ENCODE results near the gene NWD2.

The NWD2 gene

DNA sequence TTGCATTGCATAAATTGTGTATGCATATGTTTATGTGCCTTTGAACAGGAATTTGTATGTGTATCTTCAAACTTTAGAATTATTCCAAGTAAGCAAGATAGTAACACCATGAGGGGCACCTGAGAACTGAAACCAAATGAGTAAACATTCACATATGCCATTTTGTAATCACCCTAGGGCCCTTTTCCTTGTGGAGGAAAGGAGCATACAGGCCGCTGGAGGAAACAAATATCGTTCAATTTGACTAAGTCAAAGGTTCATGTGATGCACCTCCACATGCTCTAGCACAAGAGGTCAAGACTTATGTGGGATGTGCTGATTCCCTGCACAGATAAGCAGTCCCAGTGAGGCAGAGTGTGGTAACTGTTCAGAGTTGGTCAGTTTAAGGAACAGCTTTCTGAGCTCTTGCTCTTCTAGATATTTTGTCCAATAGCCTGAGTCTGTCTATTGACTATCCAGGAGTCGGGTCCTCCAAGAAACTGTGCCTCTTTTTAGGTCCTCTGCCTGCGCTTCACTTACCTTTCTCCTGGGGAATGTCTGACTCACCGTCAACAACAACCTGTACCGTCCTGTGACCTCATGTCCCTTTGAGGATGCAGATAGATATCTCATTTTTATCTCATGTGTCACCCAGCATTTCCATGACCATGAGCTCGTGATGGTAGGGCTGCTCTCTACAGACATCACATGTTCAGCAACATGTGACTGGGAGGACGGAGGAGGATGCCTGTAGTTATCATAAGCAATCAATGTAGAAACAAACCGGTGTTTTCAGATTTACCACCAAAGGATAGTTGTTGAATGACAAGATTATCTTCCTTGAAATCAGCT is 196.9 kb downstream of the NWD2 start:
- peak; percentile 73 for DNase-seq (ENCODE audit: low spot score)

DNA sequence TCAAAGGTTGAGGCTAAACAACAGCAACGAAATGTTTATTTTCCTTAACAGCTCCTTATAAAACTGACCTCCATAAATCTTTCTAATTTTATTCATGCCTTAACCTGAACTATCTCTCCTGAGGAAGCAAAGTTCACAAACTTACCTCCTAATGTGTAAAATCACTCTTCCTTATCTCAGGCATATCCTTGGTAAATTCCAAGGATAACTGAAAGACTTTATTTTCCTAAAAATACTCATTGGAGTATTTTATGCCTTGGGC is 197.4 kb downstream of the NWD2 start:
- DNase-seq (ENCODE audit: low spot score) = no peak

DNA sequence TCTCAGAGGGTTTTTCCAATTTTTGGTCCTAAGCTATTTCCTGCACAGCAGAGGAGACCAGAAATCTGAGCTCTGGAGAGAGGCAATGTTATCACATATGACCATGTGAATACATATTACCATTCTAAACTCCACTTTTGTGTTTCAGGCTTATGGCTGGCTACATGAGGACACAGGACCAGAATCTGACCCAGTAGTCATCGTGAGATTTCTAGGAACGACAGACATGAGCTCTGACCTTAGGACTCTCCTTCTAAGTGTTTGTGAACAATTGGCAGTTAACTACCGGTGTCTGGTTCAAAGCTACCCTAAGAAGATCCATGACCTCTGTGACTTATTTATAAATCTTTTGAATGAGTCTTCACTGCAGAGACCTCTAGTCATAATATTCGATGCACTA is 198.6 kb downstream of the NWD2 start:
- no peak for DNase-seq (ENCODE audit: low spot score)

DNA sequence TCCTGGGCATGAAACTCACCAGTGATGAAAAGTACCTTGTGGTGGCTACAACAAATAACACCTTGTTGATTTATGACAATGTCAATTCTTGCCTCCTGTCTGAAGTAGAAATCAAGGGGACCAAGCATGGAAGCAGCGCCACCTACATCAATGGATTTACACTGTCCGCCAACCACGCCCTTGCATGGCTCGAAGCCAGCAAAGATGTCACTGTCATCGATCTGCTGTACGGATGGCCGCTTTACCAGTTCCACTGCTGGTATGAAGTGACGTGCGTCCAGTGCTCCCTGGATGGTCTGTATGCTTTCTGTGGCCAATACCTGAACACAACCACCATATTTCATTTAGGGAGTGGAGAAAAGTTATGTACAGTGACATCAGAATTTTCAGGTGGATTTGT is 200.5 kb downstream of the NWD2 start:
- DNase-seq (ENCODE audit: low spot score) = no peak

DNA sequence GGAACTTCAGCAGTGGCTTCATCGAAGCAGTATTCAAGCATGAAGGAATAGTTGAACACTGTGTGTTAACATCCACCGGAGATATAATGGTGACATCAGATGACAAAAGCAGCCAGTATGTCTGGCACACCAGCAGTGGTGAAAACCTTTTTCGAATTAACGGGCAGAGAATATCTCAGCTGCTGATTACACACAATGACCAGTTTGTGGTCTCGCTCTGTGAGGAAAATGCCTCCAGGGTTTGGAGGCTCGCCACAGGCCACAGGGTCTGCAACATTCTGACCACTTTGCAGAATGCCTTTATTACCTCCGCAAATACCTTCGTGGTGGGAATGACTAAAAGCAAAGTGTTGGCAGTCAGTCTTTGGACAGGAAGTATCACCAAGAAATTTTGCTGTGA is 201.5 kb downstream of the NWD2 start:
- DNase-seq (ENCODE audit: low spot score) = no peak

DNA sequence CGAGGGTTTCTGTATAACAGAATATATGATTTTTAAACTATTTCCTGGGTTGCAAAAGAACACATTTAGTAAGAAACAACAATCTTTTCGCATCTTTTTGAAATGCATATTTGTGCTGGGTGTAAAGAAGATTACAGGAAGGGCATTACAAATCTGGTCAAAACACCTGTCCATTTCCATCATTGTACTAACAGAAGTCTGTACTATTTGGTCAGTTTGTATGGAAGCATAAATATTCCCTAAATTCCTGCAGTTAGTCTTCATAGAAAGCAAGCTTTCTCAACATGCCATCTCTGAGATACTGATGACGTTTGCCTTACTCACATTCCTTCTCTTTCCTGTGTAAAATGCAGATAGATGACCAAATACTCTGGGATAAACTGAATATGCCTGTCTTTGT is 203.3 kb downstream of the NWD2 start:
- DNase-seq (ENCODE audit: low spot score) = no peak

DNA sequence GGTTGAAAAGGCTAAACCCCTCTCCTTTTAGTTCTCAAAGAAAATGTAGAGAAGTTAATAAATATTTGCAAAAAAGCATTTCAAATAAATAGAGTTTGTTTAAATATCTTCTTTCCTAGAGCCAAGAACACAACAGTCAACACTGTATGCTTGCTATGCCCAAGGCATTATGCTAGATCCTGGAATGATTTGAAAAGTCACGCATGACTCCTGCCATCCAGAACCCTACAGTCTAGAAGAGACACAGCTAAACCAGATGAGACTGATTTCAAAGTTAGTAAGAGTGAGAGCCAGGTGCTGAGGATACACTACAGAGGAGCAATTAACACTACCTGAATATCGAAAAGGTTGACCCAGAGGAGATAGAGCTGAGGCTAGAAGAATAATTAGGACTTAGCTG is 205.8 kb downstream of the NWD2 start:
- no peak for DNase-seq (ENCODE audit: low spot score)

DNA sequence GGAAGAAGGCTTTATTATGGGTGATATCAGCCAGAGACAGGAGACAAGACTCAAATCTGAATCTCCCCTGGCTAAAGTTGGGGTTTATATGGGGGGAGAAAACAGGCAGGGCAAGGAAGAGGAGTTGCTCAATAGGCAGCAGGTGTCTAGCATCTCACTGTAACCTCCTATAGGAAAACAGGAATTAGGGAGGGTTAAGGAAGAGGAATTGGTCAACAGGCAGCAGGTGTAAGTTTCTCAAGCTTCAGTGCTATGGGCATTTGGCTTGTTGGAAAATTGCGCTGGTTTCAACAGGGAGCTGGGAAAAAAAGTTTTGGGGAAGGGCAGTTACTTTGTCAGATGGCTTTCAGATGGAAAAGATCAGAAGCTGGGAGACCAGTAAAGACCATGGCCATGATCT is 206.4 kb downstream of the NWD2 start:
- DNase-seq (ENCODE audit: low spot score) = no peak

DNA sequence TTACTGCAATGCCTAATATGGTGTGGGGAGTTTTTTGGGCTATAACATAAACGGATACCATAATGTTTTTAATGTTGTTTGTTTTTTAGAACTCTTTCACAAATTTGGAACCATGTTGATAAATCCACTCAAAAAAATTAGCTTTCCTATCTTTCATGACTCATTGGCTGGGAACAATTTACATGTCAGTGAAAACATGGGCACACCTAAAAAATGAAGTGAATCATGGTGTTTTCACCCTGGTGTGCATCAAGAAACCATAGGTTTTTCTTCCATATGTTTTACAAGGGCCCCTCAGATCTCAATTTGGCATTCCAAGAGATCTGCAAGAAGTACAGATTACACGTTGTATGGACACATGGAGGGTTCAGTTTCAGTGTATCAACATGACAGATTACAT is 207.1 kb downstream of the NWD2 start:
- no peak for DNase-seq (ENCODE audit: low spot score)

DNA sequence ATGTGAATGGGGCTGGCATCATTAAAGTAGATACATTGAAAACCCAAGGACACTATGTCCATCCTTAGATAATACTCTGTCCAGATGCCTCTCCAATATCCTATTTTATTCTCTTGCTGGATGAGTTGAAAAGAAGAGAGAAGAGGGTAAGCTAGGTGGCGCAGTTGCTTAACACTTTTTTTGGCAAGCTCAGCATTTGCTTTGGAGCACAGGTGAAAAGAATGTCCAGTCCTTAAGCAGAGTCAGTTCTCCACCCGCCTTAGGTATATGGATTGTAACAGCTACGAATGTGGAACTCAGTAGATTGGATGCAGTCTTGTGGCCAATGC is 208.4 kb downstream of the NWD2 start:
- peak; percentile 88 for DNase-seq (ENCODE audit: low spot score)

DNA sequence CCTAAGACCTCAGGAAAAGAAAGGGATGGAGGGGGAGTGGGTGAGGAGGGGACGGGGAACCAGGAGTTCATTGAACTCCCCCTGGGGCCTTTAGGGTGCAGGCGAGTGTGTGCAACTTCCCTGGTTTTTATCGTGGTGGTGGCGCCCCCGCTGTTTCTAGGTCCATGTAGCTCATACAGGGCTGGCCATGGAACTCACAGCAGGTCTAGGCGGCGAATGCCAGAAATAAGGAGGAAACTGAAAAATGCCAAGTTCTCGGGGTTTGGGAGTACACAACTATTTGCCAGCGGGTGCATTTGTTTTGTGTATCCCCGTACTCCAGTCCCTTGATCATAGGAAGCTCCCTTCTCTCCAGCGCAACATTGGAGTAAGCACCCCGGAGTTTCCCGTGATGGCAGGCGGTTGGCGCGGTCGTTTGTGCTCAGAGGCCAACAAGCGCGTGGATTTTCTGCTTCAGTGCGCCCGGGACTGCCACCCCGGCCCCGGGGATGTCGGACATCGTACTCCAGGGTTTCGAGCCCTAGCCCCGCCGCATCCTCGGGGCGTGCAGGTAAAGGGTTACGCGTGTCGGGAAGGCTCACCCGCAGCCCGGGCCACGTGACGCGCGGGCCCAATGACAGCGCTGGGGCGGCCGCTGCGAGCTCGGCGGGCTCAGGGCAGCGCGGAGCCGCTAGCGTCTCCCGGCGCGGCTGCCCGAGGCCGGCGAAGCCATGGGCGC is 208.9 kb downstream of the NWD2 start:
- peak; percentile 78 for DNase-seq (ENCODE audit: low spot score)

DNA sequence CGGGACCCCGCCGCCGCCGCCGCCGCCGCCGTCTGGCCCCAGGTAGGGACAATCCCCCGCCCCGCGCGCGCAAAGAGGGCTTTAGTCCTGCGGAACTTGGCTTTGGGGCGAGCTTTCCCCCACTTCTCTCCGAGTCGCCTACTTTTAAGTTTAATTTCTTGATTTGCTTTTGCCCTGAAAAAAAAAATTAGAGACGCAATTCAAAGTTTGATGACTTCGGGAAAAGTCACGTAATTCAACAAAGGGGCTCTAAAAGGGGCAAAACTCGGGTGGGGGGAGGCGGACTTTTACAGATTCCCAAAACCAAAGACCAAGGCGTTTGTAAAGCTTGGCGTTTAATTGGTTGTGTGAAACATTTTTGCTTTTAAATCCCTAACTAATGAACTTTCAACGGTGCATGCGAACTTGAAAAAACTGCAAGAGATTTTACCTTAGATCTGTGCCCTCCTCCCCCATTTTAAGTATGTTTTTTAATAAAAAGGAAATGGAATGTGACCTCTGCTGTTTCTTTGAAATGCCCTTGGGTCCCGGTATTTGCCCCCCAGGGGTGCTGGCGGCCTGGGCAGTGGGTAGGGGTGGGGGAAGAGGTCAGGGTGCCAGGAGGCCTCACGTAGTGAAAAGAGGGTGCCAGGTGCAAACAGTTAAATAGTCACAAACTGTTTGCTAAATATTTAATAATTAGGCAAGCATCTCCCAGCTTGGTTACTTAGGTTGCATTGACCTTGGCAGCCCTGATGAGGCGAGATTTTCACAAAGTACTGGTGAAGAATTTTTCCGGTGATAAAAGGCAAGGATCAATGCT is 209.7 kb downstream of the NWD2 start:
- no peak for DNase-seq (ENCODE audit: low spot score)

DNA sequence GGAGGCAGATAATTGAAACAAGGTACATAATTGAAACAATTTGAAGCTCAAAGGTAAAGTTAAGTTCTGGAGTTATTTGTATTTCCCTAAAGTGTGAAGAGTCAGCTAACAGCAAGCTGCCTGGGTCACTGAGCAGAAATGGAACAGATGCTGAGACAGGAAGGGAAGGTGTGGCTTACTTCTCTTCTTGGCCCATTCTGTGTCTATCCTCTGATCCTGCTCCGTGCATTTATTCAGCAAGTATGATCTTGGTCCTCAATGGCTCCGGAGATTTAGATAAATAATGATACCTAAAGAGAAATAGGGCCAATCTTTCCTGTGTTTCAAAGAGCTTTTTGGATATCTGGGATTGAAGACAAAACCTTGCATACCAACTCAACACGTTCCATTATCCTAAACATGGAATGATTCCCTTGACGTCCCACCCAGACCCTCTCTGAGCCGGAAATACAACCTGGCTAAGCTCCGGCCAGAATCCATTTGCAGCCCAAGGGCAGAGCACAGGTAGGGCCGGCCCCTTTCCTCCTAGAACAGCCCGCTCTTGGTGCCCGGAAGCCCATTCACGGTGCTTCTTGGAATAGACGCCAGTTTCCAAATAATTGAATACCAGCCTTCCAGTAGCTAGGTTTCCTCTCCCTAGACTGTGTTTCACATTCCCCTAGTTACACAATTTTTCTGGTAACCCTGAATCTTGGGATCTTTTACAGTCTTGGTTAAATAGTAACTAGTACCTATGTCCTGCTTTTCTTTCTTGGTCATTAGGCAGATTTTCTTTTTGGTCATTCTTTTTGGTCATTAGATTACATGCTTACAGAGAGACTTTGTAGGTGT is 211.0 kb downstream of the NWD2 start:
- no peak for DNase-seq (ENCODE audit: low spot score)

DNA sequence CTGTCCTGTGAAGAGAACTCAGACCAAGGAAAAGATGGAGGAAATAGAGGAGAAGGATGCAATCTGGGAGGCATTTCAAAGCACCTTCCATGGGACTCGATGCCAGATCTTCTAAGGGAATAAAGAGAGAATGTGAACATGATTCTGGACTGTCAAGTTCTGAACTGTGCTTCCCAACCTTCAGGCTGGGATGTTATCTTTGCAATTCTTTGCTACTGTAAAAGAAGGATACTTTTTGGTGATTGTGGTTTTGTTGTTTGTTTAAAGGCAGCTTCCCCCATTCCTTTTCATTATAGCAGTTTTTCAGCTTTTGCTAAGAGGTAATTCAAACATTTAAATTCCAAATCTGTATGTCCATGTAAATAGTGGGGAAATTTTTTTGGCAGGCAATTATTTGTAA is 217.3 kb downstream of the NWD2 start:
- DNase-seq (ENCODE audit: low spot score) = no peak

DNA sequence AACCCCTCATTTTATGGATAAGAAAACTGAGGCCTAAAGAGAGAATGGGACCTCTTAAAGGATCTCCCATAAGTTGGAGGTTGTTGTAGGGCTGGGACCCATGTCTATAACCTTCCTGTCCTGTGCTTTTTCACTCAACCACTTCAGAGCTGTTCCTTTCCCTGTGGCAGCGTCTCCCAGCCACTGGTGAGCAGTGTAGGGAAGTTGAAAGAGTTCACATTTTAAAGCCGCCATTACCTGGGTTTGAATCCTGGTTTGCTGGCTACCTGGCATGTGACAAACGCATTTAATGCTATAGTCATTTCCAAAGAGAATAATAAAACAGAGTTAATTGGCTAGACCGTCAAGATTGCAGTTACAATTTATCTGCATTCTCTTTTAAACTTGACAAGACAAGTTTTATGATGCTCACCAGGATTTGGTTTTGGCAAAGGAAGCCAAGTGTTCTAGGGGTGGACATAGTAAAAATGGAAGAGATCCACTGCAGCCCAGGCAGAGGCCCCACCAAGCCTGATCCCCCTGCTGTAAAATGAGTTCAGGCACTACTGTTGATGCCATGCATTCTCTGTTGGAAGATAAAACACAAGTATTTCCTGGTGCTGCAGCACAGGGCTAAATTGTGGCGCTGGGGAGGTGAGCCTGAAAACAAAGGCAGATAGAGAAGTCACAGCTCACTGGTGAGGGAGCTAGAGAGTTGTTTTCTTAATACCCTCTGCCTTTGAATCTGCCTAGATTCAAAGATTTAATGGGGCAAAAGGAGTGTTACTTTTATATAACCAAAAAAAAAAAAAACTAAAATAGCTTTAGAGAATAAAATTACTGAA is 218.7 kb downstream of the NWD2 start:
- DNase-seq (ENCODE audit: low spot score) = no peak

DNA sequence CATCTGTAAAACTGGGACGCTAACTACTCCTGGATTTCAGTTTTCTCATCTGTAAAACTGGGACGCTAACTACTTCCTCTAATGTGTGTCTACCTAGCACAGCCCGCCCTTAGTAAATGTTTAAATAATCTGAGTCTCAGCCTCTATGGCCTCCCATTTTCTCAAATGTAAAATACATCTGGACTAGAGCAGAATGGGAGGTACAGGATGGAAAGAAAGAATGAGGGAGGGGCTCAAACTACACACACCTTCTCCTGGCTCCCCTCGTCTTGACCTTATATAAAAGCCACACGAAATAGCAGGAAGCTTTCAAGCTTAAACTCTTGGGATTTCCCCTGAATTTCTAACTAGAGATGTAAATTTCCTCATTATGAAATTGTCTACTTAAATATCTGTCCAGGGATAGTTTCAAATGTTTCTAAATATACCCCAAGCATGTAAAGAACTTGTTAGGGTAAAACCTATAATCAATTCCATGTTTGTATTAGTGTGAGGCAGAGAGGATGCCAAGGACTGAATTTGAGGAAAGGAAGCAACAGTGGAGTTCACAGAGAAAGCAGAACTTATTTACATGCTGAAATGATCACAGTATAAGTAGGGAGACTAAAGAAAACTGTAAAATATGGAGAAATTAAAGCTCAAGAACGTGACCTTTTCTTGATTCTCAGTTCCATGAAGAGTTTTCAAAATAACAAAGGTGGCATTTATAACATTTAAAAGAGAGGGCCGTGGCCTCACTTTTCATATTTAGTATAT is 220.0 kb downstream of the NWD2 start:
- no peak for DNase-seq (ENCODE audit: low spot score)

DNA sequence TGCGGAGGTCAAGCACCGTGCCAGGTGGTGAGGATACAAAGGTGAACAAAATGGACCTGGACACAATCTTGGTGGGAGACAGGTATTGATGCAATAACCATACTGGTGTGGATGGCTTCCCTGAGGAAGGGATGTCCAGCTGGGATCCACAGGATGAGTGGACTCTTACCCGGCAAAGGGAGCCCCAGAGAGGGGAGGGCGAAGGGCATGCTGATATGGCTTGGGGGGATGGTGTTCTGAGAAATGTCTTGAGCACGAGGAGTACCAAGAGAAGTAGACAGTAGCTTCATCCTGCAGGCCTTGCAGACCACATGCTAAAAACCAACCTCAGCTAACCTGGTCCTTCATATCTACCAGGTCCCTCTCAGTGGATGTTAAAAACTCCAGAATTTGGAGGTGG is 220.8 kb downstream of the NWD2 start:
- no peak for DNase-seq (ENCODE audit: low spot score)

DNA sequence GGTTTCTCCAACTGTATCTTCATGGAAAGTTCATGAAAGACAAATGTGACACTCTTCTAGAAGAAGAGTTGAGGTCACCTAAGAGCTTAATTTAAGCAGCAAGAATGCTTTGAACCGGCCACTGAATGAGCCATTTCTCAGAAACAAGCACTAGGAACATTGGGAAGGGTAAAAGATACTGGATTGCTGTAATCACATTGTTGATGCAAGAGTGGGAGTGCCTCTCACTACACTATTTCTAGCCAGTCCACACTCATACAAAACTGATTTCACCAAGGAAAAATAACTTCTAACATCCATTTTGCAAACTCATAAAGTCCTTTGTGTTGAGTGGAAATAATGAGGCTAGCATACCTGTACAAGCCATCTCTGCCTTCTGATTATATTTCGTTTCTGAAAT is 221.3 kb downstream of the NWD2 start:
- DNase-seq (ENCODE audit: low spot score) = no peak

DNA sequence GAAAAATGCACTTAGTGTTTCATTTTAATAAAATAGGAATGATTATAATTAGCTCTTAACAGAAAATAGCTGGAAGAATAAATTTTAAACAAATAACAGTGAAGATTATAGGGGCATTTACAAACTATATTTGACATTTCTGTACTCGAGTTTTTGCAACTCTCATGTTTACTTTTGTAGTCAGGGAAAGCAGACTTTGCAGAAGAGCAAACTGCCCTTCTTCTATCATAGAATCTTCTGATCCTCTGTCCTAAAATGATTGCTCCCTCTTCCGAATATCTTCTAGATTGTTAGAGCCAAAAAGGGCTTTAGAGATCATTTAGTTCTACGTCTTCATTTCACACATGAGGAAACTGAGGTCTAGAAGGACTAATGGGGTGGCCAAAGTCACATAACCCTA is 222.7 kb downstream of the NWD2 start:
- DNase-seq (ENCODE audit: low spot score) = no peak

DNA sequence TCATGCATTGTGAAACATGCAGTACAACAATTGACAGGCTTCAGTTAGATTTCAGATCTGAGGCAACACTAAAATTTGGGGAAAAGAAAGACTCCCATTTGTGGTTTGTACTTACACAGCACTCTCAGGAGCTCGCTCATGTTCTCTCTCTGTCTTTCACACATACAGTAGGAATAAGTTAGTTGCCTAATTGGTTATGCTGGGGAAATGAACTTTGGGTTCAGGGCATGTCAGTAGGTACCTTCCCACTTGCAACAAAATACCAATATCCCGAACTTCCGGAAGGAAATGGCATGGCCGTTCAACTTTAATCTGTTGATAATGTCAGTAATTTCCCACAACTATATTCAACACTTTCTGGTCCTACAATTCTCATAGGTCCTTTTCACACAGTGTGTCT is 223.3 kb downstream of the NWD2 start:
- no peak for DNase-seq (ENCODE audit: low spot score)

DNA sequence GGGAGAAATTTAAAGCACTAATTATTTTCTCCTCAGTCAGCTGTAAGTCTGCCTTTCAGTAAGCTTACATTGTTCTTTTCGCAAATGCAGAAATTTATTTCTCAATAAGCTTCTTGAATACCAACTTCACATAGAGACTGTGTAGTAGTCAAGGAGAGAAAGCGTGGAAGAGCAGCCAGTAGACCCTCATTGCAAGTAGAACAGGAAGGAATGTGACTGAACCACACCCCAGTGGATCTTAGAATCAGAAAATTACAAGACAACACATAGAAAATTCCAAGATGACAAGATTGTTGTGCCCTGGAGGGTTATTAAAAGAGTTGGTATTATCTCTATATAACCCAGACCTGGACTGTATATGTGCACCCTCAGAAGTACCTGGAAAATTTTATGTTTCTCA is 224.7 kb downstream of the NWD2 start:
- DNase-seq (ENCODE audit: low spot score) = no peak
